ENCODE measurements around the gene COG5.
A peak's percentile ranks its signal among the peaks of the same experiment; 100 is the strongest.
"Not testable (repeated sequence)": the region's sequence is repeated elsewhere in the genome, so short reads cannot be mapped to it uniquely, and the experiment has no call there.

Gene COG5

GRCh38 chr7:107170051-107170915 lies 393.4 kb downstream of the COG5 start:
- DNase-seq, result no peak

- peak; percentile 84 for DNase-seq
Observed at GRCh38 chr7:107169120-107170050, 394.3 kb downstream of the COG5 start.

GRCh38 chr7:107168233-107169119 lies 395.2 kb downstream of the COG5 start, which contains the start of gene HBP1:
TSS of gene HBP1 (plus strand) at chr7:107169003. CDS start at chr7:107179894, 10,891 bp downstream.
- DNase-seq, result peak; percentile 97

- peak; percentile 76 for DNase-seq
Observed at GRCh38 chr7:107167483-107168232, 396.1 kb downstream of the COG5 start.

GRCh38 chr7:107166736-107167426 lies 396.8 kb downstream of the COG5 start:
- no peak for DNase-seq

- DNase-seq, result no peak
Observed at GRCh38 chr7:107165341-107165740, 398.4 kb downstream of the COG5 start.

- DNase-seq, result no peak
Observed at GRCh38 chr7:107164092-107164491, 399.6 kb downstream of the COG5 start.

- DNase-seq, result no peak
Observed at GRCh38 chr7:107162475-107162874, 401.2 kb downstream of the COG5 start.

GRCh38 chr7:107161415-107161814 lies 402.3 kb downstream of the COG5 start:
- DNase-seq, result no peak

GRCh38 chr7:107160389-107160788 lies 403.3 kb downstream of the COG5 start:
- no peak for DNase-seq

- DNase-seq, result no peak
Observed at GRCh38 chr7:107158028-107158427, 405.7 kb downstream of the COG5 start.

GRCh38 chr7:107157091-107157490 lies 406.6 kb downstream of the COG5 start:
- no peak for DNase-seq

- DNase-seq, result not testable (repeated sequence)
Observed at GRCh38 chr7:107155726-107156125, 408.0 kb downstream of the COG5 start.

- no peak for DNase-seq
Observed at GRCh38 chr7:107154826-107155225, 408.9 kb downstream of the COG5 start.

GRCh38 chr7:107152011-107152410 lies 411.7 kb downstream of the COG5 start:
- no peak for DNase-seq

Data from activated naive CD4-positive, alpha-beta T cell treated with anti-CD3 and anti-CD28 coated beads, Interleukin-2, amount 50 U/mL, for 16 hours (primary cell).